ENCODE data around the gene COA8. TPM values are rescaled to one million over a fixed set of nuclear protein-coding genes. Genes with fewer than 3 reads are reported as not detected.

The COA8 gene
- total and polyA plus RNA-seq, 9 of the 15 experiments (the other 6 are each of a cell fraction or from before 2014, with no cell fraction given), result 5.0 to 35.3 (median 25.7) TPM

- Histone ChIP-seq H3K4me2 (ENCODE audit: insufficient read depth, low read length) (no peak overlapping the region), H3K27ac (ENCODE audit: extremely low read depth, low read depth, low read length) (no peak overlapping the region), H3K9me1 (ENCODE audit: control insufficient read depth, insufficient read depth, low read length) (no peaks in the 10 kb centered on the region), H3K4me1 (replicated peaks in 1 of 2; ENCODE audit: control insufficient read depth in 2 of 2, insufficient read depth in 2 of 2, low read length in 2 of 2) (peaks cover 2 to 60% of the 10 kb centered on the region in 2 experiments; a peak in 4 of 5 replicates), H4K20me1 (replicated peaks; ENCODE audit: control insufficient read depth, insufficient read depth, low read length) (peaks cover 7% of the 10 kb centered on the region), H3K9me3 (replicated peaks; ENCODE audit: control insufficient read depth, insufficient read depth, low read depth, low read length) (no peaks in the 10 kb centered on the region), H3K9ac (ENCODE audit: insufficient read depth in 1 of 2, low read depth in 2 of 2, low read length in 2 of 2) (peak overlapping the region in 1 of 2 experiments; percentile 45; a peak in 1 of 4 replicates), H3K27me3 (ENCODE audit: control insufficient read depth in 2 of 2, insufficient read depth in 2 of 2, low read length in 2 of 2) (no peaks in the 10 kb centered on the region), H3K79me2 (ENCODE audit: control insufficient read depth, insufficient read depth, low read length) (no peaks in the 10 kb centered on the region), H3K36me3 (ENCODE audit: control insufficient read depth, insufficient read depth, low read length) (no peaks in the 10 kb centered on the region), H3K4me3 (no peak overlapping the region), H2AFZ (ENCODE audit: low read depth, low read length) (no peak overlapping the region)
- intact Hi-C loops (cut with micrococcal nuclease) (no loop called here), in situ Hi-C loops (cut with MboI) (no loop called here)
- no TSS peak for BruUV-seq (replicated peaks)
- DNase-seq (ENCODE audit: extremely low read depth in 1 of 4, low spot score in 3 of 4) (no peak), FAIRE-seq (no peak), ATAC-seq (no peak)
- 56% methylated on average over 4 of the region's 17 CpGs for WGBS (ENCODE audit: insufficient coverage, low coverage, missing lambda C conversion rate)
- peak; percentile 71 for TF ChIP-seq ZFP36 (IDR thresholded peaks at IDR 0.05; ENCODE audit: low read depth, low read length, partially characterized antibody)
- TF ChIP-seq POLR3G (IDR thresholded peaks at IDR 0.05; ENCODE audit: extremely low read depth, insufficient read length, insufficient replicate concordance), result no peak
- no peak for TF ChIP-seq ZHX1 (conservative IDR thresholded peaks at IDR 0.05; ENCODE audit: low read length)
- CTCF ChIA-PET (ENCODE audit: low intra/inter-chr PET ratio), result no interaction called here
- POLR2A ChIA-PET, result no interaction called here
These were observed 11.4 kb upstream of the COA8 start for GRCh38 chr14:103551338-103551762.
